CD8-positive, alpha-beta memory T cell (primary cell): ENCODE measurements around the gene ZSWIM9. TPM values are rescaled to one million over a fixed set of nuclear protein-coding genes. Genes with fewer than 3 reads are reported as not detected.

Source experiments
- CTCF ChIA-PET: fragments of 350-600 bp; sonication (Branson Sonifier 250); formaldehyde crosslinking; loops from one replicate; lab custom pipeline; 2021; ENCODE audit warnings: antibody characterized with exemption; lab: Charles Lee
- POLR2A ChIA-PET: fragments of 350-600 bp; sonication (Branson Sonifier 250); formaldehyde crosslinking; loops from one replicate; lab custom pipeline; 2021; ENCODE audit warnings: antibody characterized with exemption; lab: Charles Lee
- DNase-seq, 5 donors: peaks; one replicate each; pipeline versions ENCODE4 v3.0.0 to v3.0.0-alpha.2; 2020 to 2022; ENCODE audit warnings: mixed read lengths in 1 of 5
- H3K27ac ChIP-seq: one replicate; pipeline ENCODE4 v1.7.0; 2013; ENCODE audit warnings: low read depth, mild to moderate bottlenecking, low read length, moderate library complexity
- H3K27me3 ChIP-seq: 2 replicates; pipeline ENCODE4 v1.7.0; 2013; ENCODE audit warnings: low read length, mild to moderate bottlenecking; ENCODE audit not compliant: insufficient read depth, poor library complexity, severe bottlenecking
- H3K36me3 ChIP-seq: 2 replicates; pipeline ENCODE4 v1.7.0; 2013; ENCODE audit warnings: mild to moderate bottlenecking, low read length, moderate library complexity; ENCODE audit not compliant: insufficient read depth
- H3K4me1 ChIP-seq: 2 replicates; pipeline ENCODE4 v1.7.0; 2013; ENCODE audit warnings: mild to moderate bottlenecking, low read length, moderate library complexity; ENCODE audit not compliant: insufficient read depth
- H3K4me3 ChIP-seq: 2 replicates; pipeline ENCODE4 v1.7.0; 2013; ENCODE audit warnings: mild to moderate bottlenecking, low read length
- H3K9me3 ChIP-seq: 2 replicates; pipeline ENCODE4 v1.7.0; 2013; ENCODE audit warnings: mild to moderate bottlenecking, low read length
- H3K27ac Mint-ChIP-seq, 8 donors: one replicate each; pipeline ENCODE4 v1.8.0; 2020 to 2021; ENCODE audit warnings: mixed read lengths in 8 of 8, mild to moderate bottlenecking in 6 of 8, inconsistent platforms in 3 of 8, moderate library complexity in 3 of 8
- H3K27me3 Mint-ChIP-seq, 2 donors: one replicate each; pipeline ENCODE4 v1.8.0; 2020 to 2021; ENCODE audit warnings: mixed read lengths in 2 of 2, mild to moderate bottlenecking in 1 of 2, moderate library complexity in 1 of 2
- H3K36me3 Mint-ChIP-seq, 3 donors: one replicate each; pipeline ENCODE4 v1.8.0; 2020 to 2021; ENCODE audit warnings: mixed read lengths in 3 of 3, inconsistent platforms in 1 of 3, mild to moderate bottlenecking in 1 of 3
- H3K4me1 Mint-ChIP-seq, 3 donors: one replicate each; pipeline ENCODE4 v1.8.0; 2020 to 2021; ENCODE audit warnings: mixed read lengths in 3 of 3, inconsistent platforms in 1 of 3, mild to moderate bottlenecking in 1 of 3
- H3K4me3 Mint-ChIP-seq, 7 donors: one replicate each; pipeline ENCODE4 v1.8.0; 2020 to 2021; ENCODE audit warnings: mixed read lengths in 7 of 7, mild to moderate bottlenecking in 6 of 7, moderate library complexity in 4 of 7, inconsistent platforms in 2 of 7
- H3K9me3 Mint-ChIP-seq, 5 donors: one replicate each; pipeline ENCODE4 v1.8.0; 2020 to 2022; ENCODE audit warnings: mixed read lengths in 5 of 5, mild to moderate bottlenecking in 3 of 5, moderate library complexity in 2 of 5, inconsistent platforms in 1 of 5
- polyA plus RNA-seq: library from polyadenylated mRNA; unstranded; fragments of 300-500 nt; fragmentation: Illumina TruSeq; gene quantifications from one replicate; pipeline ENCODE4 v1.2.3, GENCODE V29; 2021
- total RNA-seq, 2 experiments: library from RNA; stranded (reverse); gene quantifications; one replicate each; pipeline ENCODE4 v1.2.3, GENCODE V29; 2021

The ZSWIM9 gene
- total RNA-seq (1 to 10 TPM; 6.4 to 7.4 TPM), polyA plus RNA-seq (1.9 TPM)

DNA sequence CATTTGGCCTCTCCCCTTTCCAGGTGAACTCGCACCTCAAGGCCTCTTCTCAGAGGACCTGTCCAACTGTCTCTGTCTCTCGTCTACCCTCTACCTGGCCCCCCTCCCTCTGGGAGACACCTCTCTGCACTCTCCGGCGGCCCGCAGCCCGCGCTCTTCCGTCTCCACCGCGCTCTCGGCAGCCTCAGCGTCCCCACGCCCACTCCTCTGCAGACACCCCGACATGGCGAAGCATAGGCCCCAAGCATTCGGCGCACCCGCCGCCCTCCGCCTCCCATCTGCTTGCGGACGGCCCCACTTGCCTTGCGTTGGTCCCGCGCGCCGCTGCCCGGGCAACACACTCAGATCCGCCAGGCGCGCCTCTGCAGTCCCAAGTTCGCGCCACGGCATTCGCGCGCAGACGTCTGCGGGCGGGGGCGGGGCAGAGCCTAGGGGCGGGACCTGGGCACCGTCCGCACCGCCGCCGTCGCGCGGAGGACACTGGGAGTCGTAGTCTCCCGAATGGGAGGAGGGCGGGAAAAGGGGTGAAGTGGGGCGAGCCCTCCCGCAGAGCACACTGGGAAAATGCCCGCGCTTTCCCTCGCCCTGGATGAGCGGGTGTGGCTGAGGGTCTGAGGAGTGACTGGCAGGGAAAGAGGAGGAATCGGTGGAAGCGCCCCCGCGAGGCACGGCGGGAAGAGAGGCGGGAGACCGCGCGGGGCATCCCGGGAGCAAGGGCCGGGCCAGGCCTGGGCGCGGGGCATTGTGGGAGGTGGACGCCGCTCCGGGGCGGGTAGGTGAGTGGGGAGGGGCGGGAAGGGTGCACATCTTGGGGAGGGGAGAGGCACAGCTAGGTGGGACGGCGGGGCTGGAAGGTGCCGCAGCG lies at the start of gene ZSWIM9, which contains the start of gene LIG1:
Gene ZSWIM9, plus strand, starts transcription at position 742 of the 865 bp plus-strand sequence. CDS start 1,123 bp downstream, outside the sequence.
Gene LIG1, minus strand, starts transcription at position 406 of the 865 bp plus-strand sequence. CDS start 4,778 bp downstream, outside the sequence.
- H3K27ac ChIP-seq, result peak within 1 kb of the TSS; percentile 85
- no peaks in the 10 kb centered on the region for H3K27me3 Mint-ChIP-seq
- peak within 1 kb of the TSS; percentile 98 for H3K4me3 ChIP-seq
- peaks cover 19% of the 10 kb centered on the region for H3K4me1 ChIP-seq
- peaks cover 12% of the 10 kb centered on the region for H3K36me3 ChIP-seq
- H3K4me1 Mint-ChIP-seq, result peaks cover 26 to 36% (median 31%) of the 10 kb centered on the region in 3 donors
- H3K27ac Mint-ChIP-seq, result peak within 1 kb of the TSS; percentile 83 to 99 (median 97)
- DNase-seq, result peak; percentile 85 to 94 (median 91)
- peak within 1 kb of the TSS; percentile 89 to 99 (median 96) for H3K4me3 Mint-ChIP-seq
- ChIA-PET POLR2A (interaction anchor here (0.6 to 1.3 kb wide), 5 partner anchors 33 to 453 kb away, joined by 3 to 8 read pairs (median 3); partner anchors contain the start of genes SYNGR4 and TMEM143), CTCF (interaction anchor here (1.0 to 1.8 kb wide), 2 partner anchors 16 to 31 kb away, joined by 3 to 6 read pairs; no protein-coding TSS in a partner anchor)
- H3K27me3 ChIP-seq, result no peaks in the 10 kb centered on the region
- peaks cover 3 to 36% (median 14%) of the 10 kb centered on the region in 3 donors for H3K36me3 Mint-ChIP-seq
- H3K9me3 Mint-ChIP-seq, result no peaks in the 10 kb centered on the region
- no peaks in the 10 kb centered on the region for H3K9me3 ChIP-seq

DNA sequence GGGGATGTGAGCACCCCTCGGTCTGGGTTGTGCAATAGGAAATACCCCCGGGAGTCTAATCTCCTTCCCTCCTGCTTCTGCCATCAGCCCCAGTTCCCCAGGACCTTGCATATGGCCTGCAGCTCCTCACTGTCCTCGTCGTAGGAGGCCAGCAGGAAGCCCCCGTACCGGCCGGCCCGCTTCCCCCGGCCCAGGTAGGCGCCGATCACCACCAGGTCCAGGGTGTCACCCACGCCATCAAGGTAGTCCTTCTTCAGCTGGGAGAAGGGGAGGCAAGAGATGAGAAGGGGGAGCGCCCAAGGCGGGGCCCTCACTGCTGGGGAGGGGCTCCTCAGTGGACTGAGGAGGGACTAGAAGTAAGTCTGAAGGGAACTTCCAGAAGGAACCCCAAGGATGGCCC lies 49.4 kb upstream of the ZSWIM9 start:
- Histone ChIP-seq H3K36me3 (peaks cover 9% of the 10 kb centered on the region), H3K4me3 (no peak overlapping the region), H3K27ac (no peak overlapping the region), H3K4me1 (no peaks in the 10 kb centered on the region), H3K27me3 (no peaks in the 10 kb centered on the region), H3K9me3 (no peaks in the 10 kb centered on the region)
- no peak for DNase-seq
- ChIA-PET POLR2A (no interaction called here), CTCF (interaction anchor here (1.1 to 1.2 kb wide), 2 partner anchors 11 to 13 kb away, joined by 3 to 4 read pairs; partner anchors contain the start of gene PLA2G4C)
- H3K27me3 Mint-ChIP-seq, result no peaks in the 10 kb centered on the region
- peaks cover 10 to 79% (median 21%) of the 10 kb centered on the region in 3 donors for H3K36me3 Mint-ChIP-seq
- no peaks in the 10 kb centered on the region for H3K9me3 Mint-ChIP-seq
- peak overlapping the region in 1 of 8 donors; percentile 33 for H3K27ac Mint-ChIP-seq
- no peak overlapping the region for H3K4me3 Mint-ChIP-seq
- peaks cover 6 to 15% (median 9%) of the 10 kb centered on the region in 3 donors for H3K4me1 Mint-ChIP-seq

DNA sequence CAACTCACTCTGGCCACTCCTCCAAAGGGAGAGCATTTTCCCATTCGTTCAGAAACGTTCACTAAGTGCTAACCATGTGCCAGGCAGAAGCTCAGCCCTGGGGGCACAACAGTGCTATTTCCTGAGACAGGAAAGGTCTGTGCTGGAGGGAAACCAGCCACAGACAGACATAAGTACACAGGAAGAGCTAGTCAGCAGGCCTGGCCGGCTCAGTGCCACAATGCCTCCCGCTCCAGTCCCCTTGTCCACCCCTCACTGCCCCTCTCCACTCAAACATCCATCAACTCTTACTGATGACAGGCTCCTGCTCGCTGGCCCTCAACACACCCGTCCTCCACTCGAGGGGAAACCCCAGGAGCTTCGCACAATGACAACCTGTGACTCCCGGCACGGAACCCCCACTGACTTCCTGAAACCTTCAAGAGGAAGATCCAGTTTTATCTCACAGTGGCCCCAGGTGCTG lies 48.5 kb upstream of the ZSWIM9 start:
- Mint-ChIP-seq H3K9me3 (no peaks in the 10 kb centered on the region), H3K27ac (peak overlapping the region in 3 of 8 donors; percentile 8 to 61 (median 38)), H3K27me3 (no peaks in the 10 kb centered on the region), H3K36me3 (peaks cover 10 to 80% (median 24%) of the 10 kb centered on the region in 3 donors), H3K4me1 (peaks cover 6 to 15% (median 9%) of the 10 kb centered on the region in 3 donors), H3K4me3 (no peak overlapping the region)
- DNase-seq, result no peak
- peaks cover 9% of the 10 kb centered on the region for H3K36me3 ChIP-seq
- no peaks in the 10 kb centered on the region for H3K4me1 ChIP-seq
- H3K27me3 ChIP-seq, result no peaks in the 10 kb centered on the region
- H3K27ac ChIP-seq, result no peak overlapping the region
- H3K9me3 ChIP-seq, result no peaks in the 10 kb centered on the region
- ChIA-PET POLR2A (no interaction called here), CTCF (interaction anchor here (1.0 kb wide), 1 partner anchor 10 kb away, joined by 3 read pairs; no protein-coding TSS in a partner anchor)
- no peak overlapping the region for H3K4me3 ChIP-seq

DNA sequence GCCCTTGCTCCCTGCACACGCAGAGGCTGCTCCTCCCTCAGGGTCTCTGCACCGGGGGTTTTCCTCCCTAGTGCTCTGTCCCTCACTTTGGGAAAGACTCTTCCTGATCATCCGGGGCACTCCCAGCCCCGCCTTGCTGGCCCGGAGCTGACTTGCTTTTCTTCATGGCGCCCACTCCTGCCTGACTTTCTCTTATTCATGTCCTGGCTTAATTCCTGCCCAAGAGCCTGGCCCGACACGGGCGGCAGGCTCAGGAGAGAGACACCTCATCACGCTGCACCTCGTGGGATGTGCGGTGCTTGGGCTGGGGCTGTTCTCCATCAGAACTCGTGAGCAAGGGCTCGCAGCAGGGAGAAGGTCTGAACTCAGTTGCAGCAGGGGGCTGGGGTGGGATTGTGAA lies 48.1 kb upstream of the ZSWIM9 start:
- ChIA-PET POLR2A (no interaction called here), CTCF (interaction anchor here (1.0 kb wide), 1 partner anchor 10 kb away, joined by 3 read pairs; no protein-coding TSS in a partner anchor)
- Histone ChIP-seq H3K36me3 (peaks cover 12% of the 10 kb centered on the region), H3K9me3 (no peaks in the 10 kb centered on the region), H3K4me1 (no peaks in the 10 kb centered on the region), H3K4me3 (no peak overlapping the region), H3K27me3 (no peaks in the 10 kb centered on the region), H3K27ac (no peak overlapping the region)
- H3K36me3 Mint-ChIP-seq, result peaks cover 12 to 83% (median 27%) of the 10 kb centered on the region in 3 donors
- H3K4me1 Mint-ChIP-seq, result peaks cover 6 to 14% (median 9%) of the 10 kb centered on the region in 3 donors
- H3K27me3 Mint-ChIP-seq, result no peaks in the 10 kb centered on the region
- no peaks in the 10 kb centered on the region for H3K9me3 Mint-ChIP-seq
- H3K27ac Mint-ChIP-seq, result peak overlapping the region in 4 of 8 donors; percentile 8 to 70 (median 50)
- H3K4me3 Mint-ChIP-seq, result no peak overlapping the region
- no peak for DNase-seq

DNA sequence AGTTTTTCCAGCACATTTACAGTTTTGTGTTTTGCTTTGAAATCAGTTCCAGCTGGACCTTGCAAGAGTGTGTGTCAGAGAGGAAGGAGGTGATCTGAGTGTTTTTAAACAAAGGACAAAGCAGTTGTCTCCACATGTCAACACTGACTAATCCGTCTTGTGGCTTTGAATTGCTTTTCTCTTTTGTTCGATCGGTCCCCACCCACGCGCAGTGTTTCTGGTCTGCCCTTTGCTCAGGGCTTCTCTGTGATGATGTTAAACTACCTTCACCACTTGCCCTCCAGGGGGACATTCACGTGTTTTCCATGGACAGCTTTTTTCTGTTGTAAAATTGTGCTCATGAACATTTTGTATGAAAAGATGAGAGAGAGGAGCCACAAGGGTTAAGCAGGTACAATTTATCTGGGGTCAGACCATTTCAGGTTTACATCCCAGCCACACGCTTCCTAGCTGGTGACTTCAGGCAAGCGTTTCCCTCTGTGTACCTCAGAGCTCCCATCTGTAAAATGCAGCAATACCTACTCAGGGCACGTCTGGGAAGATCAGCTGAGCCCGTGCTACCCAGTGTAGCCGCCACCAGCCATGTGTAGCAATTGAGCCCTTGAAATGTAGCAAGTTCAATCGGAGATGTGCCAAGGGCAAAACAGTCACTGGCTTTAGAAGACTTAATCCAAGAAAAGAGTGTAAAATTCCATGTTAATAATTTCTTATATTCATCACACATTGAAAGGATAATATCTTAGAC lies 46.4 kb upstream of the ZSWIM9 start:
- H3K4me1 Mint-ChIP-seq, result peaks cover 0 to 5% (median 2%) of the 10 kb centered on the region in 3 donors
- ChIA-PET CTCF (no interaction called here), POLR2A (no interaction called here)
- Histone ChIP-seq H3K4me3 (no peak overlapping the region), H3K9me3 (no peaks in the 10 kb centered on the region), H3K4me1 (no peaks in the 10 kb centered on the region), H3K36me3 (peaks cover 18% of the 10 kb centered on the region), H3K27ac (no peak overlapping the region), H3K27me3 (no peaks in the 10 kb centered on the region)
- H3K4me3 Mint-ChIP-seq, result no peak overlapping the region
- H3K27ac Mint-ChIP-seq, result peak overlapping the region in 1 of 8 donors; percentile 22
- no peaks in the 10 kb centered on the region for H3K27me3 Mint-ChIP-seq
- H3K36me3 Mint-ChIP-seq, result peaks cover 25 to 85% (median 36%) of the 10 kb centered on the region in 3 donors
- DNase-seq, result no peak
- no peaks in the 10 kb centered on the region for H3K9me3 Mint-ChIP-seq

DNA sequence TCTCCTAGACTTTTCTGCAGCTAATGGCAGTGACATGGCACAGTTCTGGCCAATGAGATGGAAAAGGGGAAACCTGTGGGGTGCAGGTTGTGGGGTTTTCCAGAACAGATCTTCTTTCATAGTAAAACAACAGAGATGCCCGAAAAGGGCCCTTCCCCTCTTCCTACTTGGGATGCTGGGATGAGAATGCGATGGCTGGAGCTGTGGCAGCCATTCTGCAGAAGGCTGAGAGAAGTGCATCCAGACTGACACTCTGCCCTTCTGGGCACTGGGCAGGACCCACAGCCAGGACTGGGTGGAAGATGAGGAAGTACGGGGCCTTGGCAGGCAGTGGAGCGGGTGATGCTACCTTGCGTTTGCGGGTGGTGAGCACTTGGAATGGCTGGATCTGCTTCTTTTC lies 42.9 kb upstream of the ZSWIM9 start:
- no peaks in the 10 kb centered on the region for H3K9me3 Mint-ChIP-seq
- ChIA-PET POLR2A (no interaction called here), CTCF (no interaction called here)
- H3K4me3 Mint-ChIP-seq, result no peak overlapping the region
- H3K4me3 ChIP-seq, result no peak overlapping the region
- H3K4me1 Mint-ChIP-seq, result no peaks in the 10 kb centered on the region
- peaks cover 20 to 85% (median 34%) of the 10 kb centered on the region in 3 donors for H3K36me3 Mint-ChIP-seq
- no peak for DNase-seq
- no peaks in the 10 kb centered on the region for H3K27me3 Mint-ChIP-seq
- H3K36me3 ChIP-seq, result peaks cover 18% of the 10 kb centered on the region
- no peaks in the 10 kb centered on the region for H3K9me3 ChIP-seq
- no peaks in the 10 kb centered on the region for H3K27me3 ChIP-seq
- H3K4me1 ChIP-seq, result no peaks in the 10 kb centered on the region
- H3K27ac Mint-ChIP-seq, result no peak overlapping the region
- no peak overlapping the region for H3K27ac ChIP-seq

DNA sequence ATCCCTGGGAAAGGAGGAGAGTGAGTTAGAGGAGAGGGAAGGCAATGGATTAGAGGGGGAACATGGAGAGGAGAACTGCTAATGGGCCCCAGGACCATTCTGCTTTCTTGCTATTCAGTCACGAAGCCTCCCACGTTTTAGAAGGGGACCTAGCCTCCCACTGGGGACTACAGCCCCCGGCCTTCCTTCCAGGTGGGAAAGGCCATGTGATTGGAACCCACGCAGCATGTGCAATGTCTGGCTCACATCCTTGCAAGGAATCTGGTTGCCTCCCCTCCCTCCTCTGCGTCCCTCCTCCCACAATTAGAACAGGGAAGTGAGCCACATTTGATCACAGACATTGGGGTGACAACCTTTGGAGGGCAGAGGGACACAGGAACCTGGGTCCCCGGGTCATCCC lies 37.4 kb upstream of the ZSWIM9 start:
- no peaks in the 10 kb centered on the region for H3K4me1 ChIP-seq
- ChIA-PET CTCF (interaction anchor here (1.2 kb wide), 1 partner anchor 20 kb away, joined by 3 read pairs; no protein-coding TSS in a partner anchor), POLR2A (no interaction called here)
- no peaks in the 10 kb centered on the region for H3K9me3 Mint-ChIP-seq
- peak overlapping the region in 2 of 8 donors; percentile 33 to 89 for H3K27ac Mint-ChIP-seq
- H3K27me3 ChIP-seq, result no peaks in the 10 kb centered on the region
- peaks cover 11 to 74% (median 15%) of the 10 kb centered on the region in 3 donors for H3K36me3 Mint-ChIP-seq
- DNase-seq, result no peak
- no peaks in the 10 kb centered on the region for H3K4me1 Mint-ChIP-seq
- H3K27ac ChIP-seq, result no peak overlapping the region
- H3K4me3 ChIP-seq, result no peak overlapping the region
- no peak overlapping the region for H3K4me3 Mint-ChIP-seq
- H3K36me3 ChIP-seq, result no peaks in the 10 kb centered on the region
- peaks cover 0 to 1% of the 10 kb centered on the region in 2 donors for H3K27me3 Mint-ChIP-seq
- no peaks in the 10 kb centered on the region for H3K9me3 ChIP-seq
